DMS79 (cell line): ENCODE results near the gene PARD6G.
A peak's percentile ranks its signal among the peaks of the same experiment; 100 is the strongest.
"Not testable (repeated sequence)": the region's sequence is repeated elsewhere in the genome, so short reads cannot be mapped to it uniquely, and the experiment has no call there.

ENCODE experiments used
- DNase-seq: peaks from one replicate; lab custom pipeline; 2025; lab: John Stamatoyannopoulos, UW

The PARD6G gene

GRCh38 chr18:80247393-80247841 is at the start of gene PARD6G:
TSS of gene PARD6G (minus strand) at chr18:80247514. CDS start at chr18:80247348, 166 bp downstream.
- peak; percentile 56 for DNase-seq

- not testable (repeated sequence) for DNase-seq
Measured at GRCh38 chr18:80262241-80263033, 15.1 kb upstream of the PARD6G start.

- no peak for DNase-seq
Measured at GRCh38 chr18:80259610-80260009, 12.3 kb upstream of the PARD6G start.

- DNase-seq: no peak
Measured at GRCh38 chr18:80258640-80259039, 11.3 kb upstream of the PARD6G start.

- not testable (repeated sequence) for DNase-seq
Measured at GRCh38 chr18:80257579-80258543, 10.5 kb upstream of the PARD6G start.

- DNase-seq: no peak
Measured at GRCh38 chr18:80254971-80255500, 7.7 kb upstream of the PARD6G start.

GRCh38 chr18:80253871-80254492 is 6.7 kb upstream of the PARD6G start:
- no peak for DNase-seq

- no peak for DNase-seq
Measured at GRCh38 chr18:80253236-80253635, 5.9 kb upstream of the PARD6G start.

GRCh38 chr18:80252136-80252535 is 4.8 kb upstream of the PARD6G start:
- no peak for DNase-seq

GRCh38 chr18:80251700-80252099 is 4.4 kb upstream of the PARD6G start:
- DNase-seq: no peak

GRCh38 chr18:80250740-80251364 is 3.5 kb upstream of the PARD6G start:
- no peak for DNase-seq

GRCh38 chr18:80249217-80250093 is 2.1 kb upstream of the PARD6G start:
- no peak for DNase-seq

GRCh38 chr18:80246445-80247392 is 595 bp downstream of the PARD6G start:
- peak; percentile 44 for DNase-seq

GRCh38 chr18:80245781-80246444 is 1.4 kb downstream of the PARD6G start:
- DNase-seq: no peak

- DNase-seq: no peak
Measured at GRCh38 chr18:80244956-80245730, 2.2 kb downstream of the PARD6G start.

GRCh38 chr18:80244167-80244566 is 3.1 kb downstream of the PARD6G start:
- DNase-seq: no peak

- DNase-seq: no peak
Measured at GRCh38 chr18:80243204-80243603, 4.1 kb downstream of the PARD6G start.
